PC-3 (cell line): Measurements from ENCODE around the gene FGF23.

Source experiments
- EZH2 ChIP-seq: fragments of 300-600 bp; sonication (generic); IDR thresholded peaks from one replicate; pipeline ENCODE4 v1.6.1; 2017; ENCODE audit warnings: antibody characterized with exemption, mild to moderate bottlenecking, low read length; ENCODE audit not compliant: unreplicated experiment
- EZH2phosphoT487 ChIP-seq: fragments of 300-600 bp; sonication (generic); IDR thresholded peaks from 2 replicates; pipeline ENCODE4 v1.6.1; 2018; ENCODE audit warnings: mild to moderate bottlenecking, antibody characterized with exemption, low read length, borderline replicate concordance
- TF ChIP-seq, protein P1 (sequence below): fragments of 300-600 bp; sonication (generic); conservative IDR thresholded peaks from 2 replicates; pipeline ENCODE4 v1.5.1; 2017; ENCODE audit warnings: antibody characterized with exemption, low read depth, mild to moderate bottlenecking, low read length

DNA sequence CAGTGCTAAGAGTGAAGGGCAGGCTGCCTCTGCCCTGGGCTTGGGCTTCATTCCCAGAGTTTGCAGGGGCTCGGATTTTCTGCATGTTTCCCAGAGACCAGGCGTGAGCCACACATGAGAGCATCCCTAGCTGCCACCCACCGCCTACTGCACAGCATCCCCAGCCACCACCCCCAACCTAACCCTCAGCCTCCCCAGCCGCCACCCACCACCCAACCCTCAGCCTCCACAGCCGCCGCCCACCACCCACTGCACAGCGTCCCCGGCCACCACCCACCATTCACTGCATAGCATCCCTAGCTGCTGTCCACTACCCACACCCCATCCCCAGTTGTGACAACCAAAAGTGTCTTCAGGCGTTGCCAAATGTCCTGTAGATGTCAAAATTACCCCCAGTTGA is 43.5 kb upstream of the FGF23 start:
- TF ChIP-seq, protein P1, sequence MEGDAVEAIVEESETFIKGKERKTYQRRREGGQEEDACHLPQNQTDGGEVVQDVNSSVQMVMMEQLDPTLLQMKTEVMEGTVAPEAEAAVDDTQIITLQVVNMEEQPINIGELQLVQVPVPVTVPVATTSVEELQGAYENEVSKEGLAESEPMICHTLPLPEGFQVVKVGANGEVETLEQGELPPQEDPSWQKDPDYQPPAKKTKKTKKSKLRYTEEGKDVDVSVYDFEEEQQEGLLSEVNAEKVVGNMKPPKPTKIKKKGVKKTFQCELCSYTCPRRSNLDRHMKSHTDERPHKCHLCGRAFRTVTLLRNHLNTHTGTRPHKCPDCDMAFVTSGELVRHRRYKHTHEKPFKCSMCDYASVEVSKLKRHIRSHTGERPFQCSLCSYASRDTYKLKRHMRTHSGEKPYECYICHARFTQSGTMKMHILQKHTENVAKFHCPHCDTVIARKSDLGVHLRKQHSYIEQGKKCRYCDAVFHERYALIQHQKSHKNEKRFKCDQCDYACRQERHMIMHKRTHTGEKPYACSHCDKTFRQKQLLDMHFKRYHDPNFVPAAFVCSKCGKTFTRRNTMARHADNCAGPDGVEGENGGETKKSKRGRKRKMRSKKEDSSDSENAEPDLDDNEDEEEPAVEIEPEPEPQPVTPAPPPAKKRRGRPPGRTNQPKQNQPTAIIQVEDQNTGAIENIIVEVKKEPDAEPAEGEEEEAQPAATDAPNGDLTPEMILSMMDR = no peak
- no peak for TF ChIP-seq EZH2phosphoT487
- TF ChIP-seq EZH2 = no peak
